ENCODE results near the gene RAG2.

DNA sequence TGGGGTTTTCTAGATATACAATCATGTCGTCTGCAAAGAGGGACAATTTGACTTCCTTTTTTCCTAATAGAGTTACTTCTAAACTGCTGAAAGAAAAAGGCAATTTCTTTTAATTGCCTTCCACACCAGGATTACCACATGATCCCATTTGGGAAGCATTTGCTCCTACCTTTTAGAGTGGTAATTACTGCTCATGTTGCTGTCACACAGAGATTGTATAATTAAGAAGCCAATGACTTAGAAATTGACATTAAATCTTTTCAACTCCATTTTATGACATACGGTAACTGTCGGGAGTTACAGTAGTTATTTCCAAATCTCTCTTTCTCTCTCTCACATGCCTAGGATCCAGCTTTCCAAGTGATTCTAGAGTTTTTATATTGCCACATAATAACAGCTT is 17.8 kb upstream of the RAG2 start:
- TF ChIP-seq, protein P1, sequence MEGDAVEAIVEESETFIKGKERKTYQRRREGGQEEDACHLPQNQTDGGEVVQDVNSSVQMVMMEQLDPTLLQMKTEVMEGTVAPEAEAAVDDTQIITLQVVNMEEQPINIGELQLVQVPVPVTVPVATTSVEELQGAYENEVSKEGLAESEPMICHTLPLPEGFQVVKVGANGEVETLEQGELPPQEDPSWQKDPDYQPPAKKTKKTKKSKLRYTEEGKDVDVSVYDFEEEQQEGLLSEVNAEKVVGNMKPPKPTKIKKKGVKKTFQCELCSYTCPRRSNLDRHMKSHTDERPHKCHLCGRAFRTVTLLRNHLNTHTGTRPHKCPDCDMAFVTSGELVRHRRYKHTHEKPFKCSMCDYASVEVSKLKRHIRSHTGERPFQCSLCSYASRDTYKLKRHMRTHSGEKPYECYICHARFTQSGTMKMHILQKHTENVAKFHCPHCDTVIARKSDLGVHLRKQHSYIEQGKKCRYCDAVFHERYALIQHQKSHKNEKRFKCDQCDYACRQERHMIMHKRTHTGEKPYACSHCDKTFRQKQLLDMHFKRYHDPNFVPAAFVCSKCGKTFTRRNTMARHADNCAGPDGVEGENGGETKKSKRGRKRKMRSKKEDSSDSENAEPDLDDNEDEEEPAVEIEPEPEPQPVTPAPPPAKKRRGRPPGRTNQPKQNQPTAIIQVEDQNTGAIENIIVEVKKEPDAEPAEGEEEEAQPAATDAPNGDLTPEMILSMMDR (IDR thresholded peaks at IDR 0.05) = no peak
- TF ChIP-seq EP300 (IDR thresholded peaks at IDR 0.05) = no peak
